NCI-H1694 (cell line): ENCODE results near the gene ZFAND6.
"Not testable (repeated sequence)": the region's sequence is repeated elsewhere in the genome, so short reads cannot be mapped to it uniquely, and the experiment has no call there.

Experiments
- DNase-seq: peaks from one replicate; lab custom pipeline; 2025; lab: John Stamatoyannopoulos, UW

ZFAND6 gene

DNA sequence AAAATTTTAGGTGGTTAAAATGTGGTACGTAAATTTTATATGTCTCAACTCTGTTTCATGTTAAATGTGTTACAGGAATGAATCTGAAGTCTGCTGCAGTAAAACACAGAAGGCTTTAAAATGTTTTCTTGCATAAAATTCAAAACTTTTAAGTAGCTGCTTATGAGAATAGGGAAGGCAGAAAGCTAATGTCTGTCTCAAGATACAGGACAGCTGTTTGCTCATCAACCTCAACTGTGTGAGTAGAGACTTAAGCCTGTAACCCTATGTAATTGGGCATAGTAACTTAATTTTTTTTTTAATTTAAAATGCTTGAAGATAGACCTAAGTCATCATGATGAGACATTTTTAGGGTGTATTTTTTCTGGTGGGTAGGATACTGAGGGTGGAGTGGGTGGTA lies 38.9 kb downstream of the ZFAND6 start:
- no peak for DNase-seq

DNA sequence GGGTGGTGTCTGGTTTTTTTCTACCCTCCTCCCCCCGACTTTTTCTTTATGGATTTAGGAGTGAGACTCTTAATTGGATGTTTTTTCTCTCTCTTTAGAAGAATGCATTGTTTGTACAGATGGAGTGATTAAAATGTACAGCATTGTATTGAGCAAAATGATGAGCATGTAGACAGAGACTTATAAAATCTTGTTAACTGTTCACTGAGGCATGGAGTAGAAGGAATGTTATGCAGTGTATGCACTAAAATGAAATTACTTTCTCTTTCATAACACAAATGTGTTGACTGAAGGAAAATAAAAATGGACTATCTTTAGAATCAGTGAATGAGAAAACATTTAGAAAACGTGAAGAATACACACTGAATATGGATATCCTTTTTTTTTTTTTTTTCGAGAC lies 39.8 kb downstream of the ZFAND6 start:
- no peak for DNase-seq

- DNase-seq = not testable (repeated sequence)
These were observed 40.2 kb downstream of the ZFAND6 start for GRCh38 chr15:80099662-80100061.

GRCh38 chr15:80100247-80100646 lies 40.8 kb downstream of the ZFAND6 start:
- DNase-seq = no peak

DNA sequence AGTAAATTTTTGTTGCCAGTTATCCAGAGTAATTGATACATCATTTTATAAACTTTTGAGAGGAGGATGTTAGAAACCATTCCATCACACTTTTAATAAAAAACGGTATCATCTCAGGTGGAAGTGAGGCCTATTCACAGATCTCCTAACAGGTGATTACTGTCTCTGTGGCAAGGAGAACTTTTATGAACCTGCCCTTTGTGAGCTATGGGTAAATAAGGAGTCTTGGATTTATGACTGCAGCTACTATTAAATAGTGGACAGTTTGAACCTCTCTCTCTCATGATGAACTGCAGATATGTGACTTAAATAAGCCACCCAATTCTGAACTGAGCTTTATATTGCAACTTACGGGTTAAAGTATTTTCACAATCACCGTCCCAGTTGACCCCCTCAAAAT lies 45.7 kb downstream of the ZFAND6 start:
- DNase-seq = no peak

DNA sequence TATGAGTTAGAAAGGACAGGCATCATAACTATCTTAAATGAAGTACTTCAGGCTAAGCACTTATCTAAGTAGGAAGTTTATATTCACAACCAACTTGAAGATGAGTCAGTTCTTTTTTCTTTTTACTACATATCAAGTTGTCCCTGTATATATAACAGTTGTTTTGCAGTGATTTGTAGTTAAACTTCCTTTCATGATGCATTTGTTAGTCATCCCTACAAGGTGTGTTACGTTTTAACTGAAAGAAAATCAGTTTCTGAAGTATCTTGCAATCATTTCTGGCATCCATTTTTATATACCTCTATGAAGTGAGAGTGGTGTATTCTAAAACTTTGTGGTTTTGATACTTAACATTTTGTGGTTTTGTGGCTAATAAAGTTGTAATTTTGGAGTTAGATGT lies 46.1 kb downstream of the ZFAND6 start:
- DNase-seq = no peak

DNA sequence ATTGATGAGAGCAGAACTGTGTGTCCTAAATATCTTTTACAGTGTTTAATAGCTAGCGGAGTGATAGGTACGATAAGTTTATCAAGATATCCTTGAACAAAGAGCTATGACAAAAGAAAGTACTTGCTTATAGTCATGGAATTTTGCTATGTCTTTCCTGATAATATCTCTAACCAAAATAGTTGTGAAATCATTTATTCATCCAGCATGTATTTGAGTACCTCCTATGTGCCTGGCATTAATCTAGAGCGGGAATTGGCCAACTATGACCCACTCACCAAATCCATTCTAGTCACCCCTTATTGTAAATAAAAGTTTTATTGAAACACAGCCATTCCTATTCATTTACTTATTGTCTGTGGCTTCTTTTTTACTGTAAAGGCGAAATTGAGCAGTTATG lies 46.6 kb downstream of the ZFAND6 start:
- no peak for DNase-seq

GRCh38 chr15:80107204-80107603 lies 47.7 kb downstream of the ZFAND6 start:
- no peak for DNase-seq

- no peak for DNase-seq
These were observed 48.3 kb downstream of the ZFAND6 start for GRCh38 chr15:80107774-80108173.

- no peak for DNase-seq
These were observed 49.9 kb downstream of the ZFAND6 start for GRCh38 chr15:80109388-80109787.

GRCh38 chr15:80110920-80111319 lies 51.4 kb downstream of the ZFAND6 start:
- DNase-seq = no peak

- DNase-seq = no peak
These were observed 54.6 kb downstream of the ZFAND6 start for GRCh38 chr15:80114114-80114513.

GRCh38 chr15:80115021-80115420 lies 55.5 kb downstream of the ZFAND6 start:
- DNase-seq = no peak

- DNase-seq = peak; percentile 86
These were observed 59.5 kb downstream of the ZFAND6 start for GRCh38 chr15:80118956-80119355.

- no peak for DNase-seq
These were observed 61.2 kb downstream of the ZFAND6 start for GRCh38 chr15:80120636-80121035.

- DNase-seq = peak; percentile 79
These were observed 62.1 kb downstream of the ZFAND6 start for GRCh38 chr15:80121546-80121945.

GRCh38 chr15:80123034-80123433 lies 63.6 kb downstream of the ZFAND6 start:
- no peak for DNase-seq

GRCh38 chr15:80127253-80127652 lies 67.8 kb downstream of the ZFAND6 start:
- not testable (repeated sequence) for DNase-seq

- no peak for DNase-seq
These were observed 68.4 kb downstream of the ZFAND6 start for GRCh38 chr15:80127911-80128310.

- no peak for DNase-seq
These were observed 72.9 kb downstream of the ZFAND6 start for GRCh38 chr15:80132382-80132781.

DNA sequence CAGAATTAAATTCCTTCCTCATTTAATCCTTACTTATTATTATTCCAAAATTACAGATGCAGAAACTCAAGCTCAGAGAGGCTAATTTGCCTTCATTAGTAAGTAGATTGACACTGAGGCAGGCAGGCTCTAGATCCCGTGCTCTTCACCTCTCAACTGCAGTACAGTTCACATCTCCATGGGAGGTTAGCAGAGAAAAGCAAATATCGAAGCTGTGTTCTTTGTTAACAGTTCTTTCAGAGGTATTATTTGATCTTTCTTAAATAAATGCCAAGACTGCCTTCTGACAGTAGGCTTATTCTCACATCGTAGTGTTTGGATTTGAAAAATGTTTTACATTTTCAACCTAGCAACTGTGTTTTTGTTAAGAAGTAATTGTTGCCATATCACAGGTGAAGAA lies 77.4 kb downstream of the ZFAND6 start:
- no peak for DNase-seq

DNA sequence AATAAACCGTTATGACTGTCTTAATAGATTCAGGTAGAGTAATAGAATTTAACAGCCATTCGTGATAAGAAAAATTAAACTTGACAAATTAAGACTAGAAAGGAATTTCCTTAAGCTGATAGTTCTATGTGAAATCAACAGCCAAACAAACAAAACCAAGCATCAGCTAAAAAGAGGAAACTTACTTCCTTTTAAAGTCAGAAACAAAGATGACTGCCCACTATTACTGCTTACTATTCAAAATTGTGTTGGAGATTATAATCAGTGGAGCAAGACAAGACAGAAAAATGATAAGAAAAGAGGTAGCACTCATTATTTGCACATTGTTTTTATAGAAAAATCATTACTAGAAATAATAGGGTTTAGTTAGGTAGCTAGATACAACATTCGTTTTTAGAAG lies 79.5 kb downstream of the ZFAND6 start:
- no peak for DNase-seq

GRCh38 chr15:80140909-80141308 lies 81.4 kb downstream of the ZFAND6 start:
- DNase-seq = no peak

DNA sequence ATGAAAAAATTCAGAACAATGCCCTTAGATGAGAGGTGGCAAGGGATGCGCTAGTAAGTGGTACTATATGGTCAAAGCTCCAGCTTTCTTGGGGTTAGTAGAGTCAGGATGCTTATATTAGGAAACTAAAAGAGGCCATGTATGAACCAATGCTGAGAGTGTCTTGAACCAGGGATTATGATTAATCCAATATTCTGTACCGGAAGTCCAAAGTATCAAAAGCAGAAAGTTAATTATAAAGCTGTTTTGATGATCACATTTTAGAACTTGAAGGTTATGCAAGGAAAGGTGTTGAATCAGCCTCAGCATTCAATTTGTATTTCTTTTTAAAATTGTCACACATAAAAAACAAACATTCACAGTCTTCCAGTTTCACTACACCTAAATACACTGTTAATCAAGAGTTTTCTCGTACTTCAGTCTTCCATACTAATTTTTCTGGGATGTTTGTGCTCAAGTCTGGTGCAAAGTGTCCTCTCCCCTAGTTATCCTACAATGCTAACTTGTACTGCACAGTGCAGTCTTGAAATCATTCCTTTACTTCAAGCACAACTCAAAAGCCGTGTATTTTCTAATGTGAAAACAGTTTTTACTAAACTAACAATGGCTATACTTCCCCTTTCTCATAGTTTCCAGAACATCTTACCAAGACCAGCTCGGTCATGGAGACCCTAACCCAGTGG lies 82.6 kb downstream of the ZFAND6 start:
- DNase-seq = no peak

DNA sequence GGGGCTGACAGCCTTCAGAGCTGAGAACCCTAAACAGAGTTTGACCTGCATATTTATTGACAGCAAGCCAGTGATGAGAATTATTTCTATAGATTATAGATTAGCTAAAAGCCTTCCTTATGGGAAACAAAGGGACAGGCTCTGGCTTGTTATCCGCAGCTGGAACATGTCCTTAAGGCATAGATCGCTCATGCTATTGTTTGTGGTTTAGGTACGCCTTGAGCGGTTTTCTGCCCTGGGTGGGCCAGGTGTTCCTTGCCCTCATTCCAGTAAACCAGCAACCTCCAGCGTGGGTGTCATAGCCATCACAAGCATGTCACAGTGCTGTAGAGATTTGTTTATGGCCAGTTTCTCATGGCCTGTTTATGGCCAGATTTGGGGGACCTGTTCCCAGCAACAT lies 83.2 kb downstream of the ZFAND6 start:
- no peak for DNase-seq
